Heart left ventricle (tissue), 13 donors: ENCODE data around the gene SUMO3.

Experiments used
- CTCF ChIP-seq, 12 donors: fragments of 200-600 bp; sonication (generic) in 4 of 12; IDR thresholded peaks; one replicate each; pipeline versions ENCODE4 v1.5.0 to v1.8.0; 2018 to 2022; ENCODE audit warnings: antibody characterized with exemption in 12 of 12, mild to moderate bottlenecking in 5 of 12
- POLR2A ChIP-seq, 2 donors: fragments of 450-650 bp; IDR thresholded peaks; one replicate each; pipeline ENCODE4 v1.6.1; 2017; ENCODE audit warnings: antibody characterized with exemption in 2 of 2, mild to moderate bottlenecking in 2 of 2, moderate library complexity in 2 of 2
- donor health status: ischemic (EF 13 %, LVEDD 7.1; RV severe dilation, severe dysfunction).
- donor health status: DM: no; HTN: yes; CAD: no.
- donor health status: DM: no; HTN: no; CAD: no.
- donor health status: ischemic (EF 25% LVEDD 6.9; RV normal size, moderate dysfunction).
- donor health status: ischemic (EF 25% LVEDD 5.7; RV mildly dilated, moderate dysfunction).
- donor health status: ischemic (EF 35%, LVEDD 5.7; RV mildly dilated, moderate dysfunction).
- donor health status: nonischemic (EF 11% LVEDD 7.7; RV severe dilation, severe dysfunction).
- donor health status: DM: yes; HTN: yes; CAD: no.
- donor health status: PGD.
- donor health status: ischemic (EF 29% LVEDD 5.4; RV normal size, mild dysfunction).
- donor health status: nonischemic (EF 23%, LVEDD 6.1; RV moderate dilation, normal function).

- TF ChIP-seq CTCF (IDR thresholded peaks at IDR 0.05) (no peak), POLR2A (IDR thresholded peaks at IDR 0.05) (no peak)
Observed at GRCh38 chr21:44758781-44759627, 58.9 kb downstream of the SUMO3 start.
